OCI-LY1 (cell line): ENCODE measurements around the gene RFC5.

Experiments used
- H2AFZ ChIP-seq: fragments of 200-600 bp; sonication (generic), shearing (Covaris generic); 2 replicates; pipeline ENCODE4 v1.6.0; 2014; ENCODE audit warnings: antibody characterized with exemption, mild to moderate bottlenecking, low read length
- H3F3A ChIP-seq: fragments of 200-600 bp; sonication (generic), shearing (Covaris generic); 2 replicates; pipeline ENCODE4 v1.6.0; 2014; ENCODE audit warnings: mild to moderate bottlenecking, antibody characterized with exemption, low read length, moderate library complexity; ENCODE audit not compliant: insufficient read depth
- H3K27ac ChIP-seq: fragments of 200-600 bp; sonication (generic); 2 replicates; pipeline ENCODE4 v1.5.1; 2014; ENCODE audit warnings: low read length, mixed run types, mild to moderate bottlenecking, low read depth; ENCODE audit not compliant: poor library complexity, severe bottlenecking
- H3K27me3 ChIP-seq: fragments of 200-600 bp; sonication (generic); 2 replicates; pipeline ENCODE4 v1.6.0; 2014; ENCODE audit warnings: antibody characterized with exemption, mild to moderate bottlenecking, low read length, moderate library complexity; ENCODE audit not compliant: insufficient read depth
- H3K36me3 ChIP-seq: fragments of 200-600 bp; sonication (generic); 2 replicates; pipeline ENCODE4 v1.6.1; 2014; ENCODE audit warnings: mild to moderate bottlenecking, antibody characterized with exemption, low read length, moderate library complexity, mixed read lengths; ENCODE audit not compliant: insufficient read depth
- H3K4me1 ChIP-seq: fragments of 200-600 bp; sonication (generic); 2 replicates; pipeline ENCODE4 v1.5.1; 2014; ENCODE audit warnings: mild to moderate bottlenecking, low read length, moderate library complexity; ENCODE audit not compliant: insufficient read depth, severe bottlenecking
- H3K4me2 ChIP-seq: fragments of 200-600 bp; sonication (generic), shearing (Covaris generic); 2 replicates; pipeline ENCODE4 v1.6.1; 2014; ENCODE audit warnings: low read length
- H3K4me3 ChIP-seq: fragments of 200-600 bp; sonication (generic); 2 replicates; pipeline ENCODE4 v1.5.1; 2014; ENCODE audit warnings: low read length, low read depth, mild to moderate bottlenecking, mixed read lengths; ENCODE audit not compliant: poor library complexity, severe bottlenecking
- H3K79me2 ChIP-seq: fragments of 200-600 bp; shearing (Covaris generic); 2 replicates; pipeline ENCODE4 v1.6.1; 2016; ENCODE audit warnings: mixed run types, low read length, mixed read lengths; ENCODE audit not compliant: insufficient read depth
- H3K9ac ChIP-seq: fragments of 200-600 bp; sonication (generic), shearing (Covaris generic); 2 replicates; pipeline ENCODE4 v1.6.1; 2014; ENCODE audit warnings: mild to moderate bottlenecking, low read length, mixed read lengths
- H3K9me2 ChIP-seq: fragments of 200-600 bp; sonication (generic), shearing (Covaris generic); 2 replicates; pipeline ENCODE4 v1.6.1; 2014; ENCODE audit warnings: low read depth, mild to moderate bottlenecking, low read length, mixed read lengths
- H3K9me3 ChIP-seq: fragments of 200-600 bp; shearing (Covaris generic); 2 replicates; pipeline ENCODE4 v1.6.1; 2014; ENCODE audit warnings: low read length, mixed read lengths
- H4K20me1 ChIP-seq: fragments of 200-600 bp; sonication (generic), shearing (Covaris generic); 2 replicates; pipeline ENCODE4 v1.6.0; 2016; ENCODE audit warnings: mild to moderate bottlenecking, low read length; ENCODE audit not compliant: insufficient read depth
- EZH2 ChIP-seq: fragments of 200-600 bp; sonication (generic), shearing (Covaris generic); IDR thresholded peaks from 2 replicates; pipeline ENCODE4 v1.8.0; 2017; ENCODE audit warnings: borderline replicate concordance, mixed run types, mild to moderate bottlenecking, antibody characterized with exemption, low read length, moderate library complexity, mixed read lengths
- TF ChIP-seq, protein P1 (sequence below): fragments of 200-600 bp; sonication (generic), shearing (Covaris generic); IDR thresholded peaks from 2 replicates; pipeline ENCODE4 v1.5.1; 2017; ENCODE audit warnings: mild to moderate bottlenecking, antibody characterized with exemption, low read length, moderate library complexity, mixed read lengths

Gene RFC5

DNA sequence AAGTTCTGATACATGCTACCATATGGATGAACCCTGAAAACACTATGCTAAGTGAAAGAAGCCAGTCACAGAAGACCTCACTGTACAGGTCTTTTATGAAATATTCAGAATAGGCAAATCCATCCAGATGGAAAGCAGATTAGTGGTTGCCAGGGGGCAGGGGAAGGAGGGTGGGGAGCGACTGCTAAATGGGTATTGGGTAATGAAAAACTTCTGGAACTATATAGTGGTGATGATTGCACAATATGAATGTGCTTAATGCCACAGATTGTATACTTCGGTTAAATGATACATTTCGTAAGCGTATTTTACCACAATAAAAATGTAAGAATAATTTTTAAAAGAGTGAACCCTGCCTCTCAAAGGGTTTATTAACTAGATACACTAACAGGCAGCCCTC is 35.9 kb upstream of the RFC5 start:
- Histone ChIP-seq H3F3A (no peaks in the 10 kb centered on the region), H3K79me2 (no peaks in the 10 kb centered on the region), H3K9ac (no peak overlapping the region), H2AFZ (no peak overlapping the region), H3K9me2 (no peaks in the 10 kb centered on the region), H3K27me3 (no peaks in the 10 kb centered on the region), H3K9me3 (no peaks in the 10 kb centered on the region), H4K20me1 (no peaks in the 10 kb centered on the region), H3K36me3 (no peaks in the 10 kb centered on the region), H3K27ac (no peak overlapping the region), H3K4me3 (no peak overlapping the region), H3K4me1 (no peaks in the 10 kb centered on the region), H3K4me2 (no peak overlapping the region)
- no peak for TF ChIP-seq EZH2
- TF ChIP-seq, protein P1, sequence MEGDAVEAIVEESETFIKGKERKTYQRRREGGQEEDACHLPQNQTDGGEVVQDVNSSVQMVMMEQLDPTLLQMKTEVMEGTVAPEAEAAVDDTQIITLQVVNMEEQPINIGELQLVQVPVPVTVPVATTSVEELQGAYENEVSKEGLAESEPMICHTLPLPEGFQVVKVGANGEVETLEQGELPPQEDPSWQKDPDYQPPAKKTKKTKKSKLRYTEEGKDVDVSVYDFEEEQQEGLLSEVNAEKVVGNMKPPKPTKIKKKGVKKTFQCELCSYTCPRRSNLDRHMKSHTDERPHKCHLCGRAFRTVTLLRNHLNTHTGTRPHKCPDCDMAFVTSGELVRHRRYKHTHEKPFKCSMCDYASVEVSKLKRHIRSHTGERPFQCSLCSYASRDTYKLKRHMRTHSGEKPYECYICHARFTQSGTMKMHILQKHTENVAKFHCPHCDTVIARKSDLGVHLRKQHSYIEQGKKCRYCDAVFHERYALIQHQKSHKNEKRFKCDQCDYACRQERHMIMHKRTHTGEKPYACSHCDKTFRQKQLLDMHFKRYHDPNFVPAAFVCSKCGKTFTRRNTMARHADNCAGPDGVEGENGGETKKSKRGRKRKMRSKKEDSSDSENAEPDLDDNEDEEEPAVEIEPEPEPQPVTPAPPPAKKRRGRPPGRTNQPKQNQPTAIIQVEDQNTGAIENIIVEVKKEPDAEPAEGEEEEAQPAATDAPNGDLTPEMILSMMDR = no peak

DNA sequence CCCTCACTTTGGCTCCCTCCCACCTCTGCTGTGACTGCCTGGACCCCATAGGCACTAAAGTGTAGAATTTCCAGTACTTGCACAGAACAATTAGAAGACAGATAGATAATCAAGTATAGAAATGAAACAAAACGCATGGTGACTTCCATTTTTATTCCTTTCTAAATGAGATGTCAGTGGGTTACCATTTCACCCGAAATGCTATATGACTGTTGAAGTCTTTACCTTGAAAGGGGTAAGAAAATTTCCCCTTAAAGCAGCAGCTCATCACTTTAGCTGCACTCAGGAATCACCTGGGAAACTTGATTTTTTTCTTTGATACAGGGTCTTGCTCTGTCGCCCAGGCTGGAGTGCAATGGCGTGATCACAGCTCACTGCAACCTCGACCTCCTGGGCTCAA is 35.2 kb upstream of the RFC5 start:
- TF ChIP-seq EZH2 = no peak
- TF ChIP-seq, protein P1 = no peak
- Histone ChIP-seq H3K4me3 (no peak overlapping the region), H3K79me2 (no peaks in the 10 kb centered on the region), H3K9me3 (no peaks in the 10 kb centered on the region), H2AFZ (no peak overlapping the region), H3K36me3 (no peaks in the 10 kb centered on the region), H3K27me3 (no peaks in the 10 kb centered on the region), H3F3A (no peaks in the 10 kb centered on the region), H3K9ac (no peak overlapping the region), H3K4me1 (no peaks in the 10 kb centered on the region), H3K27ac (no peak overlapping the region), H3K9me2 (no peaks in the 10 kb centered on the region), H3K4me2 (no peak overlapping the region), H4K20me1 (no peaks in the 10 kb centered on the region)

DNA sequence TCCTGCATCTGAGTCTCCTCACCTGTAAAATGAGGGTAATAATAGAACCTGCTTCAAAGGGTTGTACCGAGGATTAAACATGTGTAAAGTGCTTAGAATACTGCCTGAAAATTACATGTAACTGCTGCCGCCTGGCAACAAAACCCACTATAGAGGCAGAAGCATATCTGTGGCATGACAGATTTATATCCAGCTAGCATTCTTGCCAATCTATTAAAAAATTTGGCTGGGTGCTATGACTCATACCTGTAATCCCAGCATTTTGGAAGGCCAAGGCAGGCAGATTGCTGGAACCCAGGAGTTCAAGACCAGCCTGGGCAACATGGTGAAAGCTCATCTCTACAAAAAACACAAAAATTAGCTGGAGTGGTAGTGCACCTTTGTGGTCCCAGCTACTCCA is 31.3 kb upstream of the RFC5 start:
- no peaks in the 10 kb centered on the region for H3F3A ChIP-seq
- H3K4me2 ChIP-seq = no peak overlapping the region
- H4K20me1 ChIP-seq = no peaks in the 10 kb centered on the region
- no peak for TF ChIP-seq EZH2
- TF ChIP-seq, protein P1 = no peak
- H3K27ac ChIP-seq = no peak overlapping the region
- H3K4me3 ChIP-seq = no peak overlapping the region
- H3K4me1 ChIP-seq = no peaks in the 10 kb centered on the region
- H3K36me3 ChIP-seq = no peaks in the 10 kb centered on the region
- H2AFZ ChIP-seq = no peak overlapping the region
- no peak overlapping the region for H3K9ac ChIP-seq
- no peaks in the 10 kb centered on the region for H3K79me2 ChIP-seq
- H3K9me2 ChIP-seq = no peaks in the 10 kb centered on the region
- H3K27me3 ChIP-seq = 0 out of 2 replicates have a peak, but pooled peaks cover 3% of the 10 kb centered on the region
- H3K9me3 ChIP-seq = 0 out of 2 replicates have a peak, but pooled peaks cover 2% of the 10 kb centered on the region
